GM19397 (cell line): ENCODE data around the gene ANKRD9.
"Not testable (repeated sequence)": the region's sequence is repeated elsewhere in the genome, so short reads cannot be mapped to it uniquely, and the experiment has no call there.

ENCODE experiments used
- ATAC-seq: cut with Tn5 transposase; IDR thresholded peaks from one replicate; pipeline ENCODE4 v1.9.1; 2021; ENCODE audit warnings: mild to moderate bottlenecking, moderate library complexity; ENCODE audit not compliant: unreplicated experiment

The ANKRD9 gene

DNA sequence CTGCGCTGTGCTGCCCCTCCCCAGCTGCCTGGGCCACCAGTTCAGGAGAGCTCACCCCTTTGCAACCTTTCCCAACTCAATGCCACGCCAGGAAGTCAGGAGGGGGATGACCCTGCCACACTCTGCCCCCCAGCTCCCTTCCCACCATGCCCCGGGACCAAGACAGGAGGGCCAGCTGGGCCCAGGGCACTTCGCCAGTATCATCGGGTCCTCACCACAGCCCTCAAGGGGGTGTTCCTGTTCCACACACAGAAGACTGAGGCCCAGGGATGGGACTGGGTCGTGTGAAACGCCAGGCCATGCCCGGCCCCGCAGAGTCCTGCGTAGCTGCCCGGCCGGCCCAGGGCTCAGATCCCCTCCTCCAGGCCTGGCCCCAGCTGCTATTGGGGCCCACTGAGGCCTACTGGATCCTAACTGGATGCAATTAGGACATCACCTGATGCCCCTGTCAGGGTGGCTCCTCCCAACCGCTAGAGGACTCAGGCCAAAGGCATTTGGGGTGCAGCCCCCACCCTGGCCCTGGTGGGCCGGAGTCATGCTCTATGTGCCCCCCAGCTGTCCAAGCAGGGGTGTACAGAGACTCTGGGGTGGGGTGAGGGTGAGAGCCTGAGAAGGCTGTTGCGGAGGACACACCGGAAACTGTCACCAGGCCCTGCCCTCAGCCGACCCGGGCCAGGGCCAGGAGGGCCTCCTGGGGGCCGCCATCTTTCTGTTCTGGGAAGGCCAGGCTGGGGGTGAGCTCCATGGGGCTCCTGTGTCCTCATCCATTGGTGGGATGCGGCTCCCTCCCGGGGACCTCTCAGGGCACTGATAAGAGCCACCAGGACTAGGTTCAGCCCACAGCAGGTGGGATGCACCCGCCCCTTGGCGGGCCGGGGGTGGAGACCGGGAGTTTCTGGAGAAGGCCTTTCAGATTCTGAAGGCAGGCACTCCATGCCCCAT lies 29.3 kb upstream of the ANKRD9 start:
- ATAC-seq = no peak

DNA sequence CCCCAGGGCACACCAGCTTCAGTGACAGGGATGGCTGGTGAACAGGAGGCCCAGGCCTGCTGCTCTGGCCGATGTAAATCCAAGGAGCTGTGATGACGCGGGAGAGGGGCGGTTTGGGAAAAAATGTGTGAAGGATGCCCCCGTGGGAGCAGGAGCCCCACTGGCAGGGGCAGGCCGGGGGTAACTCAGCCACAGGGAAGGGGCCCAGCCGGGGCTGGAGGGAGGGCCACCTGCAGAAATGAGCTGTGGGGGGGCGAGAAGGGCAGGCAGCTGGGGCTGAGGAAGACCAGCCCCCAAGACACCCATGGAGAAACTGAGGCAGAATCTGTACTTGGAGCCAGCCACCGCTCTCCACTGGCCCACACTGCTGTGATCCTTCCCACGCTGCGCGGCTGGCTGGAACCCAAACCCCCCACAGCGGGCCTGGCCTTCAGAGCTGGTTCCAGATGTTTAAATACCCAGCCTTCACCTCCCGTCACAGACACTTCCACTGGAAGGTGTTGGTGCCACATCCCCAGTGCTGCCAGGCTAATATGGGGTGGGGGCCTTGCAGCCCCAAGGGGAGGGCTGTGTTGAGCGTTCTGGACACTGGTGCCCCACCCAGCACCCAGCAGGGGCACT lies 28.5 kb upstream of the ANKRD9 start:
- ATAC-seq = no peak

DNA sequence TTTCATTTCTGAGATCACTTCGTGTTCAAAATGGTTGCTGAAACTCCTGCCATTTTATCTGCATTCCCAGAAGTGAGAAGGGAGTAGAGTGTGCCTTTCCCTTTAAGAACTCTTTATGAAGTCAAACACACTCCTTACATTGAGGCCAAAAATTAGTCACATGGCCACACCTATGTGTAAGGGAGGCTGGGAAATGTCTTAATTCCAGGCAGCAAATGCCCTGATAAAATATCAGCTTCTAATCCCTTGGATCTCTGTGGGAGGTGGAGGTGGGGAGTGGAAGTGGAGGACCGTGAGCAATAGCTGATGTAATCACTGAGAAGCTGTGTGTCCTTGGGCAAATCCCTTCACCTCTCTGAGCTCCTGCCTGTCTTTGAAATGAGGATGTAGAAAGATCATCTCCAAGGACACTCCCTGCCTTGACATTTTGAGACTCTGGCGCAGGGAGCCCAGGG lies 22.7 kb upstream of the ANKRD9 start:
- ATAC-seq = no peak

DNA sequence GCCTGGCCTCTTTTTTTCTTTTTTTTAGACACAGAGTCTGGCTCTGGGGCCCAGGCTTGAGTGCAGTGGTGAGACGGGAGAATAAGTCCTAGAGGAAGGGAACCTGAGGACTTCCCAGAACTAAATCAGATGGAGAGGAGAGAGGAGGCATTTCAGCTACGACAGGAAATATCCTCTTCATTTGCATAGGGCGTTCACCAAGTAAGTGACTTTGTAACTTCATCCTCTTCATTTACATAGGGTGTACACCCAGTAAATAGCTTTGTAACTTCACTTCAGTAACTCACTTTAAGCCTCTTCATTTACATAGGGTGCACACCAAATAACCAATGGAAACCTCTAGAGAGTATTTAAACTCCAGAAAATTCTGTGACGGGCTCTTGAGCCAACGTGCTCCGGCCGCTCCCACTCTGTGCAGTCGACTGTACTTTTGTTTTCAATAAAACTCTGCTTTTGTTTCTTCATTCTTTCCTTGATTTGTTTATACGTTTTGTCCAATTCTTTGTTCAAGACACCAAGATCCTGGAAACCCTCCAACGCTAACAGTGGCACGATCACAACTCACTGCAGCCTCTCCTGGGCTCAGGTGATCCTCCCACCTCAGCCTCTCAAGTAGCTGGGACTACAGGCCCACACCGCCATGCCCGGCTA lies 21.4 kb upstream of the ANKRD9 start:
- ATAC-seq = no peak

DNA sequence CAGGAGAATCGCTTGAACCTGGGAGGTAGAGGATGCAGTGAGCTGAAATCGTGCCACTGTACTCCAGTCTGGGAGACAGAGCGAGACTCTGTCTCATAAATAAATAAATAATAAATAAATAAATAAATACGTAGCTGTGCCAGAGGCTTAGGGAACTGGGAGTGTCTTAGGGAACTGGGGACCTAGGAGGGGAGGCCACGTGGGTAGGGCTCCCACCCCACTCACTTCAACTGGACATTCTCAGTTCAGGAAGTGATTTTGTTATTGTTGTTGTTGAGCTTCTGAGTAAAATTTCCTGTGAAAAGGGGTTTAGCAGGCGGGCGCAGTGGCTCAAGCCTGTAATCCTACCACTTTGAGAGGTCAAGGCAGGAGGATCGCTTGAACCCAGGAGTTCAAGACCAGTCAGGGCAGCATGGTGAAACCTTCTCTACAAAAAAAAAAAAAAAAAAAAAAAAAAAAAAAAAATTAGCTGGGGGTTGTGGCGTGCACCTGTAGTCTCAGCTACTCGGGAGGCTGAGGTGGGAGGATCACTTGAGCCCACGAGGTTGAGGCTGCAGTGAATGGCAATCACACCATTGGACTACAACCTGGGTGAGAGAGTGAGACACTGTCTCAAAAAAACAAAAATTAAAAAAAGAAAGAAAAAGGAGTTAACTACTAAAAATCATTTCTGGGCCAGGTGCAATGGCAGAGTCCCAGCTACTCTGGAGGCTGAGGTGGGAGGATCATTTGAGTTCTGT lies 19.0 kb upstream of the ANKRD9 start:
- no peak for ATAC-seq

DNA sequence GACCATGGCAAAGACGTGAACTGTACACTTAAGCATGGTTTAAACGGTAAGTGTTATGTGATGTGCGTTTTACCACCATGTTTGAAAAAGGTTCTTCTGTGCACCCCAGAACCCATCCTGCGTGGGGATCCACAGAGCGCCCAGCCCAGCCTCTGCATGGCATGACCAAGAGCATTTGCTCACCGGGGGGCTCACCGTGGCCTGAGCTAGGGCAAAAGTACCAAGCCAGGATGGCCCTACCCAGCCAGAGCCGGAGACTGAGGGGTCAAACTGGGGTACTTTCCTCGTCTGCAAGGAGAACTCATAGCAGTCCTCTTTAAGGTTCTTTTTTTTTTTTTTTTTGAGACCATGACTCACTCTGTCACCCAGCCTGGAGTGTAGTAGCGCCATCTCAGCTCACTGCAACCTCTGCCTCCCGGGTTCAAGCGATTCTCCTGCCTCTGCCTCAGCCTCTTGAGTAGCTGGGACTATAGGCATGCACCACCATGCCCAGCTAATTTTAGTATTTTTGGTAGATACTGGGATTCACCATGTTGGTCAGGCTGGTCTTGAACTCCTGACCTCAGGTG lies 16.4 kb upstream of the ANKRD9 start:
- no peak for ATAC-seq

DNA sequence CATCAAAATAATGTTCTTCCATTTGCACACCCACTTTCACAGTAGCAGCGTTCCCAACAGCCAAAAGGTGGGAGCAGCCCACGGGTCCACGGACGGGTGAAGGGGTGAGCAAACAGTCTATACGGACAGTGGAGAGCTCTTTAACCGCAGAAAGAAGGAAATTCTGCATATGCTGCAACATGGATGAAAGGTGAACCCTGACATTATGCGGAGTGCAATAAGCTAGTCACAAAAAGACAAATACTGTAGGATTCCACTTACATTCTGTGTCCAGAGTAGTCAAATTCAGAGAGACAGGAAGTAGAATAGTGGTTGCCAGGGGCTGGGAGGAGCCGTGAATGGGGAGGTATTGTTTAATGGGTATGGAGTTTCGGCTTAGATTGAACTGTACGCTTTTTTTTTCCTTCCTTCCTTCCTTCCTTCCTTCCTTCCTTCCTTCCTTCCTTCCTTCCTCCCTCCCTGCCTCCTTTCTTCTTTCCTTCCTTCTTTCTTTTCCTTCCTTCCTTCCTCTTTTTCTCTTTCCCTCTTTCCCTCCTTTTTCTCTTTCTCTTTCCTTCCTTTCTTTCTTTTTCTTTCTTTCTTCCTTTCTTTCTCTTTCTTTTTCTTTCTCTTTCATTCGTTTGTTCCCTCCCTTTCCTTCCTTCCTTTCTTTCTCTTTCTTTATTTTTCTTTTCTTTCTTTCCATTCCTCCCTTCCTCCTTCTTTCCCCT lies 15.8 kb upstream of the ANKRD9 start:
- peak; percentile 16 for ATAC-seq

DNA sequence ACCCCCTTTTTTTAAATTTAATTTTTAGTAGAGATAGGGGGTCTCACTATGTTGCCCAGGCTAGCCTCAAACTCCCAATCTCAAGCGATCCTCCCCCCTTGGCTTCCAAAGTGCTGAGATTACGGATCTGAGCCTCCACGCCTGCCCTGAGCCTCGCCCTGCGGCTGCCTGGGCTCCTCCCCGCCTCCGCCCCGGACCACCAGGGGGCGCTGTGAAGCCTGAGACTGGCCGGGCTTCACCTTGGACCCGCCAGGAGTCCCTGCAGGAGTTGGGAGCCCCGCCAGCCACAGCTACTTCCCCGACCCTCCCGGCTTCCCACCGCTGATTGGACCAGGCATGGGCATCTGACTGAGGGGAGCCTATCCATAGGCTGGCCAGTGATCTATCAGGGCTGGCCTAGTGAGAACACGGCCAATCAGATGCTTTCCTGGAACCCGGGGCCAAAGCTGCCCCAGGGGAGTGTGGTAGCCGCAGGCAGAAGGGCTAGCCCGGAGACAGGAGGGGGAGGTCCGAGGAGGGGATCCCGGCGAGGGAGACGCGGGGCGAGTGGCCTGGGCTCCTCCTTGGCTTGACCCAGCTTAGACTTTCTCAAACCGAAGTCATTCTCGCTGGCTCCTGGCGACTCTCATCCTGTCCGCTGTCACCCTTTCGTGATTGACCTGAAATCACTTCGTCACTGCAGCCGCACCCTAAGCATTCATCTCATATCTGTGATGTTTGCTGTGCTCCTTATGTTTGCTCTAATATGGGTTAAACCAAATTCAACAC lies 15.1 kb upstream of the ANKRD9 start:
- ATAC-seq = peak; percentile 95

DNA sequence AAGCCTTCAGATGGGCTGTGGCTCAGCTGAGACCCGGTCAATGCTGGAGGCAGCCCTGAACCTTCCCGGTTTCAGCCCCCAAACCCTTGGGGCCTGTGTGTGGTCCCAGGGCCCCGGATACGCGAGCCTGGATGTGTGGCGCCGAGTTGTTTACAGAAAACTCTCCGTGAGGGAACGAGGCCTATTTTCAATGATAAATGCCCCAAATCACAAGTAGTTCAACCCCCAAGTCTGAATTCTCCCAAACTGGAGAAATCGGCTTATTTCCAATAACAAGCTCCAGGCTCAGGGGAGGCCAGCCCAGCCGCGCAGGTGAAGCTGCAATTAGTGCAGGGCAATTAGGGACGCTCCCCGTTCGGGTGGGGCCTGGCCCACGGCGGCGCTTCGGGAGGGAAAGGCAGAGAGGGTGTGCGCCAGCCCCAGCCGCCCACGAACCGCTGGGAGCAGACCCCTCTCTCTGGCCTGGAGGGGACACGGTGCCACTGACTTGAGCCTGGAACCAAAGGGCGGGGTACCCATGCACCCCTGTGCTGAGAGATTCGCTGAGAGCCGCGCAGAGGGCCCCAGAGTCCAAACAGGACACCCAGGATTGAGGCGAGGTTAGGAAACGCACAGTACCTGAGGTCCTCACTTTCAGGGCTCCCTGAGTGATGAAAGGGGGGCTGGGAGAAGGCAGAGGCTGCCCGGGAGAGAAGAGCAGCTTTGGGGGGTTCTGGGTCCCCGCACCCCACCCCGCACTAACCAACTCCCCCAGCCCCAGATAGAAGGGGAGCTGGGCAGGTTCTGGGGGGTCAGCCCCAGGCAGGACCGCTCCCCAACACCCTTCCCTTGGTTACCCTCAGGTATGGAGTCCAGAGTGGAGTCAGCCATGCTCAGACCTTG lies 14.2 kb upstream of the ANKRD9 start:
- ATAC-seq = no peak

DNA sequence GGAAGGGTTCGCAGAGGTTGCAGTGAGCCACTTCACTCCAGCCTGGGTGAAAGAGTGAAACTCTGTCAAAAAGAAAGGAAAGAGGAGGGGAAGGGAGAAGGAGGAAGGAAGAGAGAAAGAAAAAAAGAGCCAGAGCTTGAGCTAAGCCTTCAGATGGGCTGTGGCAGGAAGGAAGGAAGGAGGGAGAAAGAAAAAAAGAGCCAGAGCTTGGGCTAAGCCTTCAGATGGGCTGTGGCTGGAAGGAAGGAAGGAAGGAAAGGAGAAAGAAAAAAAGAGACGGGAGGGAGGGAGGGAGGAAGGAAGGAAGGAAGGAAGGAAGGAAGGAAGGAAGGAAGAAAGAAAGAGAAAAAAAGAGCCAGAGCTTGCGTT lies 13.6 kb upstream of the ANKRD9 start:
- ATAC-seq = no peak

DNA sequence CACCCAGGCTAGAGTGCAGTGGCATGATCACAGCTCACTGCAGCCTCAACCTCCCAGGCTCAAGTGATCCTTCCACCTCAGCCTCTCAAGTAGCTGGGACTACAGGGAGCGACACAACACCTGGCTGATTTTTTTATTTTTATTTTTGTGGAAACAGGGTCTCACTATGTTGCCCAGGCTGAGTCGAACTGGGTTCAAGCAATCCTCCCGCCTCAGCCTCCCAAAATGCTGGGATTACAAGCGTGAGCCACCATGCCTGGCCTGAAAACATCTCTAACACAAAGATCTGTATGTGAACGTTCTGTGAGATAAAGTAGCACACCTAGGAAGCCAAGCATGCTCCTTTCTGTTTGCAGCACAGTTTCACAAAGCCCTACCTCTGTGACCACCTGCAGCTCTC lies 10.1 kb upstream of the ANKRD9 start:
- ATAC-seq = not testable (repeated sequence)

DNA sequence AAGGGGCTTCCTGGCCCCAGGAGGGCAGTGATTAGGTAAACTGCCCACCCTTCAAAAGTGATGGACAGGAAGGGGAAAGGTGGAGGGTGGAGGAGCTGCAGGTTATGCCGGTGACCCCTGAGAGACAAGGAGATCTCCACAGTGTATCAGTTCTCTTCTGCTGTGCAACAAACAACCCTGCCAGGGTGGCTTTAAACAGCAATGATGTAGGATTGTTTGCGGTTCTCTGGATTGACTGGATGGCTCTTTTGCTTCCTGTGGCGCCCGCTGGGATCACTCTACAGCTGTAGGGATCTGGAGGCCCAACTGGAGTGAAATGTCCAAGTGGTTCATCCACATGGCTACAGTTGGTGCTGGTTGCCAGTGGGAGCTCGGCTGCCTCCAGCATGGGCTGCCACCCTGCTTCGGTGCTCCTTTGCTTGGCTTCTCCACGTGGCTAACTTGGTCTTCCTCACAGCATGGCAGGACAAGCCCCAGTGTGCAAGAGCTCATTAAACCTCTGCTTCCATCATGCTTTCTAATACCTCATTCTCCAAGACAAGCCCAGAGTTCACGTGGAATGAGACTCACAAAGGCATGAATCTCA lies 8.6 kb upstream of the ANKRD9 start:
- ATAC-seq = no peak

DNA sequence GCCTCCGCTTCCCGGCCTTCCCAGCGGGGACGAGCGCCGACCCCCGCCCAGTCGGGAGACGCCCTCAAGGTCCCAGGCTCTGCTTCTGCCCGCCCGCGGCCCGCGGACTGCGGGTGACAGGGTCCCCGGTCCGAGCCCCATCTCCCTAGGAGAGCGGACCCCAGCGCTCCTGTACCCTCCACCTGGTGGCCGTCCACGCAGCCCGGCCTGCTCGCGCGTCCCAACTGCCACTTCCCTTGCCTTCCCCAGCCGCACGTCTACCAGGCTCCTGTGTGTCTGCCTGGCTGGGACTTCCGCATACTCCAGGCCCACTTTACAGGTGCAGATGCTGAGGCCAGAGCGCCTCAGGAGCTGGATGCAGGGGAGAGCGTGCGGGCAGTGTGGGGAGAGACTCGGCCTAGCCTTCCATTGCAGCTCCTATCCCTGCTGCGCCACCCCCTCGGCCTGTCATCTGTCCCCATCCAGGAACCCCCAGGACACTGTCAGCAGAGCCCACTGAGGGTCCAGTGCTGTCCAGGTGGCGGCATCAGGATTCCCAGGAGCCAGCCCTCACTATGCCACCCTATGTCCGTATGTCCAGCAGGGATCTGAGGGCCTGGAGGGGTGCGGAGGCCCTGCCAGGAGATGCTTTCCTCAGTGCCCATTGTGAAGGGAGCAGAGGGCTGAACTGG lies 8.0 kb upstream of the ANKRD9 start:
- no peak for ATAC-seq

DNA sequence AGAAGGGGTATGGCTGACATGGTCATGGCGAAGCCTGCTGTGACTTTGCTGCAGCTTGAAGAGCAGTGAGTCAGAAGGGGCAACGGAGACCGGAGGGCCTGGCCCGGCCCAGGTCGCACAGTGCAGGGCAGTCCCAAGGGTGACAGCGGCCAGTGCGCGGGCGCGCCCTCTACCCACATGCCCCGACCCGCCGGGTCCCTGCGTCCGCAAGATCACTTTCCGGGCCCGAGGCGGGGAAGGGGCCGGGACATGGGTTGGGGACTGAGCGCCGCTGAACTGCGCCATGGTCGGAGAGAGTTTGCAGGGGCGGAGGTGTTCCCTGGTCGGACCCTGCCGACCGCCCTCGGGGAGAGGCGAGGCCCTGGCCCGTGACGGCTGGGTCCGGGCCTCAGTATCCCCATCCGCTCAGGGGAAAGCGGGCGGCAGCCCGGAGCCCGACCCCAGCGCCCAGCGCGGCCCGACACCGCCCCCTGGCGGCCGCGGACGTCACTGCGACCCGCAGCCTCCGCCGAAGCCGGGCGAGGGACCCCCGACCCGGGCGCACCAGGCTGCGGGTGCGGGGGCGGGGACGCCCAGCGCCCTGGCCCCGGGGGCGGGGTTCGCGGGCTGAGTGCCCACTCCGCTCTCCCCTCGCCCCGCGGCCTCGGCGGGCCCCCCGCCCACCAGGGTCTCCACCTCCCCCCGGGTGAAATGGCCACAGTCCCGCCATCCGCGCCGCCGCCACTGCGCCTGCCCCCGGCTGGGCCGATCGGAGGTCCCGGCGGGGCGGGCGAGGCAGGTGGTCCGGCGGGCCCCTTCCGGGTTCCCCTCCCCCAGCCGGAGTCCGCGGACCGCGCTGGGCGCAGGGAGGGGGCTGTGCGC lies 7.2 kb upstream of the ANKRD9 start:
- peak; percentile 54 for ATAC-seq

DNA sequence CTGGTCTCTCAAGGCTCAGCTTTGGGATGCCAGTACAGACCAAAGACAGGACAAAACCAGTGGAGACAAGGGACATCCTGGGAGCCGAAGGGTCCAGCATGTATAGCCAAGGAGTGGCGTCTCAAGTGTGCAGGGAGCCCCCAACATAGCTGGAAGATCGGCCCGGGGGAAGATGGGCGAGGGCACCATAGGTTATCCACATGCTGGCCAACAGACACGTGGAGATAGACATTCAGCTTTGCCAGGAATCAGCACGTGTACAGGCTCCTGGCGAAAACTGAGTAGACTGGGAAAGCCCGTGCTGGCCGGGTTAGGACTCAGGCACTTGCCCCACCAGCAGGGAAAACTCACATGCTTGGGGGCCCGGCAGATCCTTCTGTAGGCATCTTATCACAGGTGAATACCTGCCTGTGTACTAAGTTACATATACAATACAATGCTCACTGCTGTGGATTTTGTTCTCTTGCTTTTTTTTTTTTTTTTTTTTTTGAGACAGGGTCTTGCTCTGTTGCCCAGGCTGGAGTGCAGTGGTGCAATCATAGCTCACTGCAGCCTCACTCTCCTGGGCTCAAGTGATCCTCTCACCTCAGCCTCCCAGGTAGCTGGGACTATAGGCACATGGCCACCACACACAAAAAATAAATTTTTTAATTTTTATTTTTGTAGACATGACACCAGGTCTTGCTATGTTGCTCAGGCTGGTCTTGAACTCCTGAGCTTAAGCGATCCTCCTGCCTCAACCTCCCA lies 5.6 kb upstream of the ANKRD9 start:
- no peak for ATAC-seq
